ENCODE results near the gene CNTNAP4. TPM values are rescaled to one million over a fixed set of nuclear protein-coding genes. Genes with fewer than 3 reads are reported as not detected.

Gene CNTNAP4
- total RNA-seq, 2 donors from 2014 or later = not detected

DNA sequence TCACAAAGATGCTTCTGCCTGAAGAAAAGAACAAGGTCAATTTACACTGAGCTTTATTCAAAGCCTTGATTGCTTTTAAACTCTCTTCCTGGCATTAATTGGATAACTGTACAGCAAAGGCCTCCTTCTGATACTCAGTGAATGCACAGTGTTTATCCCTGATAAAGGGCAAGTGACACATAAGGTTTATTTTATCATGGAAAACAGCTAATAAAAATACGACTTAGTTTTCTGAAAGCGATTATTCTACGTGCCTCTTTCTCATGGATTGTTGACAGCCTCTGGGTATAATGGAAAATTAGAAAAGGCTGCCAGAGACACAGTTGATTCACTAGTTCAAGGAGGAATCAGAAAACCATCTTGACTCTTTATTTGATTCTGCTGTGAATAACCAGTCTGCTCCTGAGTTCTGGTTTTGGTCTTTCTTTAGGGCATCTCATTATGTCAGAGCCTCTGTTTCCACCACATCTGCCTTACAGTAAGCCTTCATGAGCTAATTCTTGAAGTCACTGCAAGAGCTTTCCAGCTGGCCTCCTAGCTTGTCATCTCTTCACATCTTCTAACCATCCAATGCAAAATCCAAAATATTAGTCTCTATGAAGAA lies 212.9 kb downstream of the CNTNAP4 start:
- Histone ChIP-seq H3K36me3 (replicated peaks in 1 of 2; ENCODE audit: insufficient read depth in 1 of 2, low read depth in 2 of 2) (no peaks in the 10 kb centered on the region), H3K27ac (no peak overlapping the region), H3K4me1 (no peaks in the 10 kb centered on the region), H3K27me3 (no peaks in the 10 kb centered on the region), H3K9me3 (no peaks in the 10 kb centered on the region), H3K4me3 (no peak overlapping the region)
- intact Hi-C loops (cut with DNase I) = no loop called here
- 83 to 91% methylated on average over 3 of the region's 3 CpGs for WGBS, 2 donors
- TF ChIP-seq, protein P1, sequence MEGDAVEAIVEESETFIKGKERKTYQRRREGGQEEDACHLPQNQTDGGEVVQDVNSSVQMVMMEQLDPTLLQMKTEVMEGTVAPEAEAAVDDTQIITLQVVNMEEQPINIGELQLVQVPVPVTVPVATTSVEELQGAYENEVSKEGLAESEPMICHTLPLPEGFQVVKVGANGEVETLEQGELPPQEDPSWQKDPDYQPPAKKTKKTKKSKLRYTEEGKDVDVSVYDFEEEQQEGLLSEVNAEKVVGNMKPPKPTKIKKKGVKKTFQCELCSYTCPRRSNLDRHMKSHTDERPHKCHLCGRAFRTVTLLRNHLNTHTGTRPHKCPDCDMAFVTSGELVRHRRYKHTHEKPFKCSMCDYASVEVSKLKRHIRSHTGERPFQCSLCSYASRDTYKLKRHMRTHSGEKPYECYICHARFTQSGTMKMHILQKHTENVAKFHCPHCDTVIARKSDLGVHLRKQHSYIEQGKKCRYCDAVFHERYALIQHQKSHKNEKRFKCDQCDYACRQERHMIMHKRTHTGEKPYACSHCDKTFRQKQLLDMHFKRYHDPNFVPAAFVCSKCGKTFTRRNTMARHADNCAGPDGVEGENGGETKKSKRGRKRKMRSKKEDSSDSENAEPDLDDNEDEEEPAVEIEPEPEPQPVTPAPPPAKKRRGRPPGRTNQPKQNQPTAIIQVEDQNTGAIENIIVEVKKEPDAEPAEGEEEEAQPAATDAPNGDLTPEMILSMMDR (IDR thresholded peaks at IDR 0.05) = no peak
- no peak for TF ChIP-seq POLR2A (IDR thresholded peaks at IDR 0.05)
- no peak for DNase-seq
- ATAC-seq = no peak

DNA sequence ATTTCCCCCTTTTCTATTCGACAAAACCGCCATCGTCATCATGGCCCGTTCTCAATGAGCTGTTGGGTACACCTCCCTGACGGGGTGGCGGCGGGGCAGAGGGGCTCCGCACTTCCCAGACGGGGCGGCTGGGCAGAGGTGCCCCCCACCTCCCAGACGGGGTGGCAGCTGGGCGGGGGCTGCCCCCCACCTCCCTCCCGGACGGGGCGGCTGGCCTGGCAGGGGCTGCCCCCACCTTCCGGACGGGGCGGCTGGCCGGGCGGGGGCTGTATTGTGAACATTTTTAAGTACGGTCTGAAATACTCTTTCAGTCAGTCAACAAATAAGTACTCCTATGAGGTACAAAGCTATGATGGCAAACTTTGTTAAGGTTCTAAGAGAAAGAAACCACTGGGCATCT lies 222.8 kb downstream of the CNTNAP4 start:
- WGBS, 2 donors = 92% methylated on average over 9 to 18 of the region's 21 CpGs
- Histone ChIP-seq H3K9me3 (no peaks in the 10 kb centered on the region), H3K27me3 (no peaks in the 10 kb centered on the region), H3K4me1 (no peaks in the 10 kb centered on the region), H3K4me3 (no peak overlapping the region), H3K27ac (no peak overlapping the region), H3K36me3 (replicated peaks in 1 of 2; ENCODE audit: insufficient read depth in 1 of 2, low read depth in 2 of 2) (no peaks in the 10 kb centered on the region)
- no peak for DNase-seq
- no peak for ATAC-seq
- intact Hi-C loops (cut with DNase I) = no loop called here
- TF ChIP-seq POLR2A (IDR thresholded peaks at IDR 0.05) = no peak
- TF ChIP-seq, protein P1 (IDR thresholded peaks at IDR 0.05) = no peak

DNA sequence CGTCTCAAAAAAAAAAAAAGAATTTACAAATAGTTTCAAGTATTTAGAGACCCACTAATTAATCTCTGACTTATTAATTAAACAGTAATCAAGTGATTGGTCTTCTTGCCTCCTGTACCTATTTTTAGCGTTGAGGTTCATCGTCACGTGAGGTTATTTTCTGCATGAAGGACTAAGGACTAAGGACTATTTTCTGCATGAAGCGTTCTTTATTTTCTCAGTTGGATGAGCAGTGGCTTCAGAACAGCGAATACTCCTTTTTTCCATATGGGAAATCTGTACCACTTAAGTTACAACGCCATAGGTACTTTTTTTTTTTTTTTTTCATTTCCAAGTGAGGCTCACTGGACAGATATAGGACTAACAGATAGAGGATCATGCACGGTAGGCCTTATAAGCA lies 224.9 kb downstream of the CNTNAP4 start:
- Histone ChIP-seq H3K36me3 (replicated peaks in 1 of 2; ENCODE audit: insufficient read depth in 1 of 2, low read depth in 2 of 2) (no peaks in the 10 kb centered on the region), H3K4me3 (no peak overlapping the region), H3K27ac (no peak overlapping the region), H3K27me3 (no peaks in the 10 kb centered on the region), H3K4me1 (no peaks in the 10 kb centered on the region), H3K9me3 (no peaks in the 10 kb centered on the region)
- ATAC-seq (no peak), DNase-seq (no peak)
- intact Hi-C loops (cut with DNase I) = no loop called here
- WGBS, 2 donors = 90 to 92% methylated on average over 8 of the region's 8 CpGs
- TF ChIP-seq, protein P1 (IDR thresholded peaks at IDR 0.05) = no peak
- no peak for TF ChIP-seq POLR2A (IDR thresholded peaks at IDR 0.05)

DNA sequence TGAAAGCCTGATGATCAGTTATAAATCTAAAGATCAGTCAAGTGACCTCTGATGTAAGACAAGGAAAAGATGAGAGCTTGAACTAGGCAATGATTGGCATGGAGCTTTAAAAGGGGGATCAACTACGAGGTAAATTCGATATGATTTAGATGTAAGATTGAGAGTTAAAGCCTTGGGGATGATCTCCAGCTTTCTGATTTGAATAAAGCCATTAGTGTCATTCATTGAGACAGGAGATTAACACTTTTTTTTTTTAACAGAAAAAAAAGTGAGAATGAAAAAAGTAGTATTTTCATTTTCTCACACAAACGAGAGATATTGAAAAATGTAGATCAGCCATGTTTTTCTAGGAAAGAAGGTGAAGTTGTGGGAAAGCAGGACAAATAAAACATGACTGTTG lies 225.4 kb downstream of the CNTNAP4 start:
- WGBS, 2 donors = 62 to 70% methylated on average over 3 of the region's 3 CpGs
- no peak for ATAC-seq
- Histone ChIP-seq H3K4me1 (no peaks in the 10 kb centered on the region), H3K36me3 (replicated peaks in 1 of 2; ENCODE audit: insufficient read depth in 1 of 2, low read depth in 2 of 2) (no peaks in the 10 kb centered on the region), H3K27me3 (no peaks in the 10 kb centered on the region), H3K4me3 (no peak overlapping the region), H3K9me3 (no peaks in the 10 kb centered on the region), H3K27ac (no peak overlapping the region)
- intact Hi-C loops (cut with DNase I) = no loop called here
- DNase-seq = no peak
- TF ChIP-seq, protein P1 (IDR thresholded peaks at IDR 0.05) = no peak

DNA sequence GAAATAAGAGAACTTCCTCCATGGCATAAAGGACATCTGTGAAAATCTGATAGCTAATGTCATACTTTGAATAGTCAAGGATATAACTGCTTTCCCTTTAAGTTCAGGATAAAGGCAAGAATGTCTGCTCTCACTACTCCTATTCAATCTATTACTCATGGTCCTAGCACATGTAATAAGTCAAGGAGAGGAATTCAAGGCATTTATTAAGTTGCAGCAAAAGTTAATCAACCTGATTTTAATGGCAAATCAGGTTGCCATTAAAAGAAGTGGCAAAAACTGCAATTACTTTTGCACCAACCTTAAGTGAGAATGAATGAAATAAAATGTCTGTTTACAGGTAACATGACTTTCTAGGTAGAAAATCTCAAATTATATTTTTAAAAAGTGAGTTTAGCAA lies 225.9 kb downstream of the CNTNAP4 start:
- H3K4me3 ChIP-seq = no peak overlapping the region
- intact Hi-C loops (cut with DNase I) = no loop called here
- H3K27me3 ChIP-seq = no peaks in the 10 kb centered on the region
- H3K27ac ChIP-seq = no peak overlapping the region
- DNase-seq (no peak), ATAC-seq (no peak)
- no peaks in the 10 kb centered on the region for H3K9me3 ChIP-seq
- no peaks in the 10 kb centered on the region for H3K4me1 ChIP-seq
- no peaks in the 10 kb centered on the region for H3K36me3 ChIP-seq (replicated peaks in 1 of 2; ENCODE audit: insufficient read depth in 1 of 2, low read depth in 2 of 2)
- TF ChIP-seq, protein P1 (IDR thresholded peaks at IDR 0.05) = no peak
- TF ChIP-seq POLR2A (IDR thresholded peaks at IDR 0.05) = no peak

Data from body of pancreas (tissue), 4 donors.